ENCODE data around the gene KLK15.

- TF ChIP-seq, protein P1, sequence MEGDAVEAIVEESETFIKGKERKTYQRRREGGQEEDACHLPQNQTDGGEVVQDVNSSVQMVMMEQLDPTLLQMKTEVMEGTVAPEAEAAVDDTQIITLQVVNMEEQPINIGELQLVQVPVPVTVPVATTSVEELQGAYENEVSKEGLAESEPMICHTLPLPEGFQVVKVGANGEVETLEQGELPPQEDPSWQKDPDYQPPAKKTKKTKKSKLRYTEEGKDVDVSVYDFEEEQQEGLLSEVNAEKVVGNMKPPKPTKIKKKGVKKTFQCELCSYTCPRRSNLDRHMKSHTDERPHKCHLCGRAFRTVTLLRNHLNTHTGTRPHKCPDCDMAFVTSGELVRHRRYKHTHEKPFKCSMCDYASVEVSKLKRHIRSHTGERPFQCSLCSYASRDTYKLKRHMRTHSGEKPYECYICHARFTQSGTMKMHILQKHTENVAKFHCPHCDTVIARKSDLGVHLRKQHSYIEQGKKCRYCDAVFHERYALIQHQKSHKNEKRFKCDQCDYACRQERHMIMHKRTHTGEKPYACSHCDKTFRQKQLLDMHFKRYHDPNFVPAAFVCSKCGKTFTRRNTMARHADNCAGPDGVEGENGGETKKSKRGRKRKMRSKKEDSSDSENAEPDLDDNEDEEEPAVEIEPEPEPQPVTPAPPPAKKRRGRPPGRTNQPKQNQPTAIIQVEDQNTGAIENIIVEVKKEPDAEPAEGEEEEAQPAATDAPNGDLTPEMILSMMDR (IDR thresholded peaks at IDR 0.05), result no peak
- no peak for TF ChIP-seq POLR2A (IDR thresholded peaks at IDR 0.05)
- no peak for TF ChIP-seq POLR2AphosphoS5 (IDR thresholded peaks at IDR 0.05)
- no peak for TF ChIP-seq EP300 (IDR thresholded peaks at IDR 0.05)
Observed at GRCh38 chr19:50859849-50860248, 26.5 kb upstream of the KLK15 start.

Measured in sigmoid colon (tissue), 4 donors.